ENCODE data around the gene DOCK2. TPM values are rescaled to one million over a fixed set of nuclear protein-coding genes. Genes with fewer than 3 reads are reported as not detected.

The DOCK2 gene
- total and polyA plus RNA-seq, 9 of the 15 experiments (the other 6 are each of a cell fraction or from before 2014, with no cell fraction given), result 4.5 to 42.6 (median 20.5) TPM

GRCh38 chr5:169838688-169839087, 201.6 kb downstream of the DOCK2 start:
- H3K9me1 ChIP-seq (ENCODE audit: control insufficient read depth, insufficient read depth, low read length), result no peaks in the 10 kb centered on the region
- ATAC-seq, result no peak
- no peak overlapping the region for H3K27ac ChIP-seq (ENCODE audit: extremely low read depth, low read depth, low read length)
- no peak for DNase-seq (ENCODE audit: extremely low read depth in 1 of 4, low spot score in 3 of 4)
- FAIRE-seq, result no peak
- H3K4me3 ChIP-seq, result no peak overlapping the region
- H3K36me3 ChIP-seq (ENCODE audit: control insufficient read depth, insufficient read depth, low read length), result no peaks in the 10 kb centered on the region
- BruUV-seq (replicated peaks), result no TSS peak
- in situ Hi-C loops (cut with MboI), result no loop called here
- H3K27me3 ChIP-seq (ENCODE audit: control insufficient read depth in 2 of 2, insufficient read depth in 2 of 2, low read length in 2 of 2), result no peaks in the 10 kb centered on the region
- H4K20me1 ChIP-seq (replicated peaks; ENCODE audit: control insufficient read depth, insufficient read depth, low read length), result no peaks in the 10 kb centered on the region
- intact Hi-C loops (cut with micrococcal nuclease), result no loop called here
- H3K4me2 ChIP-seq (ENCODE audit: insufficient read depth, low read length), result no peak overlapping the region
- no peaks in the 10 kb centered on the region for H3K79me2 ChIP-seq (ENCODE audit: control insufficient read depth, insufficient read depth, low read length)
- no peaks in the 10 kb centered on the region for H3K9me3 ChIP-seq (replicated peaks; ENCODE audit: control insufficient read depth, insufficient read depth, low read depth, low read length)
- H2AFZ ChIP-seq (ENCODE audit: low read depth, low read length), result no peak overlapping the region
- no peak overlapping the region for H3K9ac ChIP-seq (ENCODE audit: insufficient read depth in 1 of 2, low read depth in 2 of 2, low read length in 2 of 2)
- ChIA-PET POLR2A (no interaction called here), CTCF (ENCODE audit: low intra/inter-chr PET ratio) (no interaction called here)
- H3K4me1 ChIP-seq (replicated peaks in 1 of 2; ENCODE audit: control insufficient read depth in 2 of 2, insufficient read depth in 2 of 2, low read length in 2 of 2), result no peaks in the 10 kb centered on the region
- 21% methylated on average over 3 of the region's 3 CpGs for WGBS (ENCODE audit: insufficient coverage, low coverage, missing lambda C conversion rate)
- no peak for TF ChIP-seq REST (IDR thresholded peaks at IDR 0.05; ENCODE audit: borderline replicate concordance)
- TF ChIP-seq REST (CRISPR knock-in tag; IDR thresholded peaks at IDR 0.05; ENCODE audit: low read depth), result no peak
- no peak for TF ChIP-seq TCFL5 (CRISPR knock-in tag; conservative IDR thresholded peaks at IDR 0.05)
- no peak for TF ChIP-seq NFIX (CRISPR knock-in tag; IDR thresholded peaks at IDR 0.05; ENCODE audit: low read depth)
- no peak for TF ChIP-seq FUS (optimal IDR thresholded peaks at IDR 0.05; ENCODE audit: low read depth, low read length)
- no peak for TF ChIP-seq MXD1 (CRISPR knock-in tag; IDR thresholded peaks at IDR 0.05; ENCODE audit: borderline replicate concordance, poor library complexity, severe bottlenecking)

Data from K562 (cell line).